MM.1S (cell line): ENCODE measurements around the gene INSRR.

Experiments
- CTCF ChIP-seq: fragments of 300-600 bp; sonication (generic); IDR thresholded peaks from 2 replicates; pipeline ENCODE4 v1.5.1; 2016; ENCODE audit warnings: antibody characterized with exemption, low read length, mixed read lengths
- EZH2 ChIP-seq: fragments of 300-600 bp; sonication (generic); optimal IDR thresholded peaks from 2 replicates; pipeline ENCODE3; 2017; ENCODE audit warnings: low read depth, mild to moderate bottlenecking, antibody characterized with exemption, low read length, mixed read lengths

GRCh38 chr1:156841295-156841855 is 17.5 kb downstream of the INSRR start:
- TF ChIP-seq CTCF (no peak), EZH2 (no peak)
